GM18508 (cell line): ENCODE results near the gene SAMD4A.
"Not testable (repeated sequence)": the region's sequence is repeated elsewhere in the genome, so short reads cannot be mapped to it uniquely, and the experiment has no call there.

Source experiments
- ATAC-seq: cut with Tn5 transposase; IDR thresholded peaks from one replicate; pipeline ENCODE4 v1.9.1; 2021; ENCODE audit warnings: moderate number of reproducible peaks; ENCODE audit not compliant: insufficient read depth, unreplicated experiment

SAMD4A gene

DNA sequence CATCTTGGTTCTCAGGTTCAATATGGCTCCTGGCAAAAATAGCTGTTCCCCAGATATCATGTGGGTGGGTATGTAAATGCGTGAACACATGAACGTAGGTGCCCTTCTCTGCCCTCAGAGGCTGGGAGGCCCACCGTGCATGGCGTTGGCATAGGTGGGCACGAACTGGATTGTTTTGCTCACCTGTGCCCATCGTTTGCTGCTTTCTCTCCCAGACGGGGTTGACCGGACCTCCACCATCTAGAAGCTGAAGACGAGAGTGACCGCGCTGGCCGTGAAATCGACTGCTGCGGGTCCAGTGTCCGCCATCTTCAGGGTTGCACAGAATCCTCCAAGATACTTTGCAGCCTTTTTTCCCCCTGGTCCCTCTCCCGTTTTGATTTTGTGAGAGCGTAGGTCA, 221.8 kb downstream of the SAMD4A start:
- no peak for ATAC-seq

DNA sequence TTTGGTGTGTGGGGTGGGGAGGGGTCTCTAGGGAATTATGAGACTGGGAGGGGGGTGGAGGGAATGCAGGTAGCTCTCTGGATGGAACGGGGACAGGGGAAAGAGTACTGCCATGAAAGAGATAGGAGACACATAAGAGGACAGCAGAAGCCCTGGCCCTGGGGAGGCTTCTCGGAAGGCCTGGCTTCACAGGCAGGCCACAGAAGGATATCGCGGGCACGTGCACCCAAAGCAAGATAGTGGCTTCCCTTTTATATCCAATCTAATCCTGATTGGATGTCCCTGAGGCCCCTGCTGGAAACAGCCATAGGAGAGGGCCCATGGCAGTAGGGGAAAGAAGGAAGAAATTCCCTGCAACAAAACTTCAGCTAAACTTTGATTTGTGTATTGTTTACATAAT, 222.2 kb downstream of the SAMD4A start:
- ATAC-seq: no peak

DNA sequence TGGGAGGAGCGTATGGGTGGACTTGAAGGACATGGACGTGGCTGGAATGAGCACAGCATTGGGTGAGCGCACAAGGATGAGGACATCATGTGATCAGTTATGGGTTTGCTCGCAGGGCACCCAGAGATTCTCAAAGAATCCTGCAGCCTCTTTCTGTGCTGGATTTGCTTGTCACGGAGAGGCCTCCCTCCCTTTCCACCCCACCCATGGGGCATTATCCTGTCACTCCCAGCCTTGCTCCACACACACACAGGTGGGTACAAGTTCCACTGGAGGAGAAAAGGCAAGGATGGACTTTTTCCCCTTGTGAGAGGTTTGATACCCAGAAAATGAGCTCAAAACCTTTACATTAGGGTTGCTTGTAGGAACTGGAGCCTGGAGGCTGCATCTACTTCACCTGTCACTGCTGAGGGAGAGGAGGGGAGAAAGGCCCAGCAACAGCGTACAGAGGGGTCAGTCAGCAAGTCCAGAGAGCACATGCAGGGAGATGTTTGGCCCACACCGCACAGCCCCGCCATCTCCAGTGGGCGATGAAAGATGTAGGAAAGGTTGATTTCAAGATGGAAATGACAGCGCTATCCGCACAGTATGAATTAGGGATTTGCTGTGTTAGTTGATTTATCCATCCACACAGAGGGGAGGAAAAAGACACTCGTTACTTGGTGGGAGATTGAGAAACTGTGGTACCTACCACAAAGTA, 223.0 kb downstream of the SAMD4A start:
- no peak for ATAC-seq

DNA sequence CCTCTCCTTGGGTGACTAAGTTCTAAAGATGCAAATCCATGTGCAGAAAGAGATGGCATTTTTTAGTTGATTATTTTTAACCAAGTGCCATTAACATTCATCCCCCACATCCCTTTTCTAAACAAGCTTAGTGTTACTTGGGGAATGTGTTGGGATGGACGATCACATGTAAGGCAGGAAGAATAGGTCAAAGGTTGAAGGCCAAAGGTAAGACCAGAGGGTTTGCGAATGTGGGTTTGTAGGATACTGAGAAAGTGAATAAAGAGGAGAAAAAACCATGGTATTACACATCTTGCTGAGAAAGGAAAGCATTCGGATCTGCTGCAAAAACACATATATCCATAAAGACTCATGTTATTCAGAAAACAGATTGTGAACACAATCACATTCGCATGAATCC, 224.1 kb downstream of the SAMD4A start:
- no peak for ATAC-seq

DNA sequence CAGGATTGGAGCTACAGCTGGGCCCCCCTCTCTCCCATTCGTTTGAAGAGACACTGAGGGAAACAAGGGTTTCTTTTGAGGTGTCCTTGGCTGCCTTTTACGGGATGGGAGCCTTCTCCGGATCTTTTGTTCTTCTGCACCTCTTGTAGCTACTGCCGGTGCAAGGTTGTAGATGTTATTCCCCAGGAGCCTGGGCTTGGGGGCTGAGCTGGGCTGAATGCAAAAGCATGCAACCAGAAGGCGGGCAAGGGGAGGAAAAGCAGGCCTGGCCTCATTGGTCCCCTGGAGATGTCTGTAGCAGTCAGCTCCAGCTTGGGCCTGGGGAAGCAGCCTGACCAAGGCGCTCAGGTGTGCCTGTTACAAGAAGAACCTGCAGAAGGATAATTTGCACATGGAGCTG, 225.4 kb downstream of the SAMD4A start:
- no peak for ATAC-seq

DNA sequence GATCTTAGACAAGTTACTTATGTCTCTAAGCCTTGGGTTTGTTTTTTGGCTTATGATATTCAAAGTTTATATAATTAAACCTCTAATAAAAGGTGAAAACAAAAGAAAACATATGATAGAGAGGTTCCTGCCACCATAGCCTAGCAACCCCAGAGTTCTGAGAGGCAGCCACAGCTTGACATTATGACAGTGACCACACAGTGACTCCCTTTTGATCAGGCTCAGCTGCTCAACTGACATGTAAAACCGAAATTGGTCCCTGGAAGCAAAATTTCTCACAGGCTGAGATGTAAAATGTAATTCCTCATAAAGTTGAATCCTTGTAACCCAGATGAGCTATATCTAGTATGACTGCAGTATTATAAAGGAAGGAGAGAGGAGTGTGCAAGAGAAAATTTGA, 227.2 kb downstream of the SAMD4A start:
- no peak for ATAC-seq

DNA sequence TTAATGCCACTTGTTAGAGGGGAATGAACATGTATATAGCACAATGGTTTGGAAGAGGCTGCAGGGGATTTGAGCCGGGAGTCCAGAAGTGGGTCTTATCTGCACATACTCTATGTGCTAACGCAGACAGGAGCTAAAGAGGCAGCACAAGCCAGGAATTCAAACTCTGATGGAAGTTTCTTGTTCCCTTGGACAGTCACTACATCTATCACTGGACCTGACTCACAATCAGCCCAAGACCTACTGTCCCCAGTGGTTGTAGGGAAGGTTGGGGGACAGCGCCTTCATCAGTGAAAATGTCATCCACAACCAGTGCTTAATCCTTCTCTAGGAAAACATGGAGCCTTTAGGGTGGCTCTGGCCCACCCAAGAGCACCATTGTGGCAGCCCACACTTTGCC, 227.9 kb downstream of the SAMD4A start:
- no peak for ATAC-seq

DNA sequence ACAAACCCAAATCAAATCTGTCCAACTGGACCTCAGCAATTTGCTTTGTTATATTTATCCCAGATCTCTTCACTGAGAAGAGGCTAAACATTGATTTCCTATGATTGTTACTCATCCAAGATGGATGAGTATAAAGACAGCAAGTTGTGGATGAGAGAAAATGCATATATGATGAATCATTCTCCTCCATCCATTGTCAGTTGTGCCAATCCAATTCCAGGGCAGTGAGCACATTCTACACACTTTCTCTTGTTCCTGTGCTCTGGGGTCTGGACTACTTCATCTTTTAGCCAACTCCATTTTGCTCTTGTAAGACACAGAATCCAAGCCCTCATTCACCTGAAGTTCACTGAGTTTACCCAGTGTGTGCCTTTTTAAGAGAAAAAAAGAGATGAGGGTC, 230.0 kb downstream of the SAMD4A start:
- no peak for ATAC-seq

DNA sequence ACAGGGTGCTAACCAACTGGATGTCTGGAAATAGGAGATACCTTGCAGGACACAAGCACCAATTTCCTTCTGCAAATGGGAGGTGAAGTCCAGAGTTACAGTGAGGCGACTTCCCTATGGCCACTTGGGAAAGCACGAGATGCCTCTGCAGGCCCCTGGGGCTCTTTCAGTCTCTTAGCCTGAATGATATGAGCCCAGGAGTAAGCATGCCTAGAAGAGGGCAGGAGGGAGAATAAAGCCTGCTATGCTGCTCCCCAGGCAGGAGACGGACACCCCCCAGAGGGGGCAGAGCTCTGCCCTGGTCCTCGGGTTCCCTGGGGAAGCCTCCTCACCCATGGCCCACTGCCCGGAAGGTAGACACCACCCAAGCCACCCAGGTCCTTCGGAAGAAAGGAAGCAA, 230.6 kb downstream of the SAMD4A start:
- ATAC-seq: no peak

DNA sequence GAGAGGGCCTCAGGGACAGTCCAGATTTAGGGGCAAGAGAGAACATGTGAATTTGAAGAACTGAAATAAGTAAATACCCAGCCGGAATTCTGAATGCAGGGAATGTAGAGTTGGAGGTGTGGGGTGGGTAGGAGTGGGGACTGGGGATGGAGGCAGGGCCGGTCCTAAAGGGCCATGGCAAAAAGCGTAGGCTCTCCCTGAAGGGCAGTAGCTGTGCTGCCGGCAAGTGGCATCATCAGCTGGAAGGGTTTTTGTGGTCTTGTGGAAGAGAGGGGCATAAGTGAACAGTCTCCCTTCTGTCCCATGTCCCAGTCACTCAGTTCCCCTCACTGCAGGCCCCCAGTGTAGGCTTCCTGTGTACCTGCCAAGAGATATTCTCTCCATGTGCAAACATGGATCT, 231.1 kb downstream of the SAMD4A start:
- no peak for ATAC-seq

DNA sequence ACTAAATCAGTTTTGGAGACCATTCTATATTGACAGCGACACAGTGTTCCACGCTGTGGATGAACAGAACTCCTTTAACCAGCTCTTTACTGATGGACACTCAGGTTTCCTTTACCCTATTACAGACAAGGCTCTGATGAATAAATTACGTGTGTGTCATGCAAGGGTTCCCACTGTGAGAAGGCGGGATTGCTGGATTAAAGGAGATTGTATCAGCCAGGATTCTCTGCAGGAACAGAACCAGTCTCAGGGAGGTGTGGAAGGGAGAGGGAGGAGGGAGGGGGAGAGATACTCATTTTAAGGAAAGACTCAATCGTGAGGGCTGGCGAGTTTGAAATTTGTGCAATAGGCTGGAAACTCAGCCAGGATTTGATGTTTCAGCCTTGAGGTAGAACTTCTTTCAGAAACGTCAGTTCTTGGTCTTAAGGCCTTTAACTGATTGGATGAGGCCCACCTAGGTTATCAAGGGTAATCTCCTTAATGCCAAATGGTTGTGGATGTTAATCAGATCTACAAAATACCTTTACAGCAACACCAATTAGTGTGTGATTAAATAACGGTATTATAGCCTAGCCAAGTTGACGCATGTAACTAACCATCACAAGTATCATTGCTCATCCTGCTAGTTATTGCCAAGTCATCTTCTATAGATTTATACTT, 231.7 kb downstream of the SAMD4A start:
- no peak for ATAC-seq

DNA sequence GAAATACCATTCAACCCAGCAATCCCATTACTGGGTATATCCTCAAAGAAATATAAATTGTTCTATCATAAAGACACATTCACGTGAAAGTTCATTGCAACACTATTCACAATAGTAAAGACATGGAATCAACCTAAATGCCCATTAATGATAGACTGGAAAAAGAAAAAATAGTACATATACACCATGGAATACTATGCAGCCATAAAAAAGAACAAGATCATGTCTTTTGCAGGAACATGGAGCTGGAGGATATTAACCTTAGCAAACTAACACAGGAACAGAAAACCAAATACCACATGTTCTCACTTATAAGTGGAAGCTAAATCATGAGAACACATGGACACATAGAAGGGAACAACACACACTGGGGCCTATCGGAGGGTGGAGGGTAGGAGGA, 234.6 kb downstream of the SAMD4A start:
- not testable (repeated sequence) for ATAC-seq

DNA sequence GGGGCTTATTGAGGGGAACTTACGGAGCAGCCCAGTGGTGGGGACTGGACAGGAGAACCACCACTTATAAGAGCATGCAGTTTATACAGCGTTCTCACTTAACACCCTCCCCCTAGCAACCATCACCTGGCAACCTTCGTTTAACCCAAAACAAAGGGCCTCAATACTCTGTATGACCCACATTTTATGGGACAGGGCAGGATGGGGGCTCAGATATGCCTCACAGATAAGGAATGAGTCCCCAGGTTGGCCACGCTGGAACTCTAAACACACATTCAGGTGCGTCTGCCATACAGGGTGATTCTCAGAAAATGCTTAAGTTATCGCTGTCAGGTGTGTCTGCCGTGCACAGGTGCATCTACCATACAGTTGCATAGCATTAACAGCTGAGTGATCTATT, 236.5 kb downstream of the SAMD4A start:
- no peak for ATAC-seq

DNA sequence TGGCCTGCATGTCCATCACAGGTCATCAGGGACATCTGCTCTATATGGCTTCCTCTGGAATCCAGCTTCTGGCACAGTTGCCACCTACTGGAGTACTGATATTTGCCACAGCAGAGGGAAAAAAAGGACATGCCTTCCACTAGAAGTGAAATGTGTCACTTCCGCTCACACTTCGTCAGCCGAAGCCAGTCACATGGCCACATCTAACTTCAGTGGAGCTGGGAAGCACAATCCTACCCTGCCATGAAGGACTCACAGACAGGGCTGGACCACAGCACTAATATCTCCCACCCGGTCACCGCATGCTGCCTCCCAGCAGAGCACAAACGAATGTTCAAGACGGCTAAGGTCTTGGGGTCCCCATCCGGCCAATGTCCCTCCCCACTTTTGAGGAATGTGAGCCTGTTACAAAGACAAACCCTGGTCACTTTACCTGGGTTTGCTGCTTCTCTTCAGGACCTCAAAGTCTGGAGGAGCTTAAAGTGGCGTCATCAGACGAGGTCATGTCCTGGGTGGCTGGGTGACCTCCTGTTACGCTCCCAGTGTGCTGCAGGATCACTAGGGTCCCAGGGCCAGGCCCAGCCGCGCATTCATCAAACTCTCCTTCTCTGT, 237.1 kb downstream of the SAMD4A start:
- no peak for ATAC-seq

DNA sequence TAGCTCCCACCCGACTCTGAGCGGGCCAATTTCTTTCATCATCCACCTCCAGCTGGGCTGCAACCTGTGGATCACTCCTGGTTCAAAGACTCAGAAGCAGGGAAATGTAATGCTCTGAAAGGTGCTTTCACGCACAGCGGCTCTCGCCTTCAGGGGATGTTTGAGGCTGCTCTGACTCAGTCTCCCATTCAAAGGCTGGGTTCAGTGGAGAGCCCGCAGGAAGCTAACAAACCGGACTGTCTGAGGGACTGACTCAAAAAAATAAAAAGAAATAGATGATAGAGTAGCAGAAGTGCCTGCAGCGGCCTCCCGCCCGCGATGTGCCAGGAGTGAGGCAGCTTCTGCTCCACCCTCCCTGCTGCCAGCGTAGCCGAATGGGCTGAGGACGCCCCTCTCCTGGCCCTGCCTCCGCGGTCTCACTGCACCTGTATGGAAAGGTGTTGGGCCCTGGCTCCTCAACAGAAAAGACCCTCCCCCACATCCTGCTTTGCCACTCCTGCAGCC, 237.7 kb downstream of the SAMD4A start:
- no peak for ATAC-seq

DNA sequence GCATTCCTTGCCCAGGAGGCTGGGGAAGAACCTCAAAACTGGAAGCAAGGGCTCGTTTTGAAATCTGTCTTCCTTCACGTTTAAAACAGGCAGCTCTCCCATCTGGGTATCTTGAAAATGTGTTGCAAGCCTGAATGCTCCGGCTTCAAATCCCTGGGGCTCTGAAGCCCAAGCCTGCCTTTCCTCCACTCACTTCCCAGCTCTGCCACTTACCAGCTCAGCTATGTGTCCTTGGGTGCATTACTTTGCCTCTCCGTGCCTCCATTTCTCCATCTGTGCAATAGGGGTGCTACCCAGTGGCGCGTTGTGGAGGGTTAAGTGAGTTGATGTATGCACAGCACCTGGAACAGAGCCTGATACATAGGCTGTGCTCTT, 238.1 kb downstream of the SAMD4A start:
- no peak for ATAC-seq

DNA sequence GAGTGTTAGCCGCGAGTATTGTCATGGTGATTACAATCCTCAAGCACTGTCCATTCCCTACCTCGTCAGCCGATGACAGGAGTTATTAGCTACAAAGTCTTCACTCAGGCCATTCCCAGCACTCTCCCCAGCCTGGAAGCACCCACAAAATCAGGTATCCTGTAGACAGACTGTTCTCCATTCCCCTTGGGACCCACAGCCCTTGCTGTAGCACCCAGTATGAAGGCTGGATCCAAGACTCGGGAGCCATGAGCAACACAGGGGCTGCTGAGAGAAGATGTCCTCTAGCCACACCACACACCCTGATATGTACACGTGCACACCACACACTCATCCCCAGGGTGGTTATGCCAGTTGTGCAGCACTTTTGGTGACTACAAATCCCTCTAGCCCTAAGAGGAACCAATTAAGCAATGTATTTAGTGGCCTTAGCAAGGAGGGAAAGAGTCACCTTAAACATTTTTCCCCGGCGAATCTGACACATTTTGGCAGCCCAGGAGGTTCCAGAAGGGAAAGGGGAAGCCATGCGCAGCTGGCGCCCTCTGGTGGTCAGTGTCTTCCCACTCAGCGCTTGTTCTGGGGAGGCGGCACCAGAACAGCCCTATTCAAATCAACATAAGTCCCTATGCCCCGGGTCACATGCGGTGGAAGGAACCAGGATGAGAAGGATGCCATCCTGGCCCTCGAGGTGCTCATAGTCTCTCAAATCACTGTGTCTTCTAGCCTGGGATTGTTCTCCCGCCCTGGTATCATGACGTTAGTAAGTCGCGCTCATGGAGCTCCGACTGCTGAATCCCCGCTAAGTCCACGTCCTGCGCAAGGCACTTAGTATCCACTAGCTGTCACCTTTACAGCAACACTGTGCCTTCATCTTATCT, 238.8 kb downstream of the SAMD4A start:
- ATAC-seq: no peak

DNA sequence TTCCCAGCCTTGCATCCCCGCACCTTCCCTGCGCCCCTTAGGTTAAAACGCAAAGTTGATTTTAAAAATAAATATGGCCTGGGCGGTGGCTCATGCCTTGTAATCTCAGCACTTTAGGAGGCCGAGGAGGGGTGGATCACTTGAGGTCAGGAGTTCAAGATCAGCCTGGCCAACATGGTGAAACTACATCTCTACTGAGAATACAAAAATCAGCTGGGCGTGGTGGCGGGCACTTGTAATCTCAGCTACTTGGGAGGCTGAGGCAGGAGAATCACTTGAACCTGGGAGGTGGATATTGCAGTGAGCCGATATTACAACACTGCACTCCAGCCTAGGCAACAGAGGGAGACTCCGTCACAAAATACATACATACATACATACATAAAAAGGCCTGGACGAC, 239.7 kb downstream of the SAMD4A start:
- ATAC-seq: no peak

DNA sequence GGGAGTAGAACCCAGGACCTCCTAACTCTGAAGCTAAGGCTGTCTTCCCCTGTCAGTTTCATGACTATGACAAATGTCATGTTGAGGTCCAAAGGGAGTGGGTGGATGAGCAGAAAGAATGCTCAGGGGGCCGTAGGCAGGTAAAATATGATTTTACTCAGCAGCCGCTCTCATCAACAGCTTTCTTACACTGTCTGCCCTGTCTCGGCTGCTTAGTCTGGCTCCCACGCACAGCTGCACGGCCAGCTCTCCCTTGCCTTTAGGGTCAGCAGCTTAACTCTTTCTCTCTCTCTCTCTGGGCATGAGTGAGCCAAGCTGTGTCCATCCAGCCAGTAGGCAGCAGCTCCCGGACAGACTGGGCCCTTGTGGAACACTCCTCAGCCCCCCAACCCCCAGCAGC, 240.5 kb downstream of the SAMD4A start:
- no peak for ATAC-seq

DNA sequence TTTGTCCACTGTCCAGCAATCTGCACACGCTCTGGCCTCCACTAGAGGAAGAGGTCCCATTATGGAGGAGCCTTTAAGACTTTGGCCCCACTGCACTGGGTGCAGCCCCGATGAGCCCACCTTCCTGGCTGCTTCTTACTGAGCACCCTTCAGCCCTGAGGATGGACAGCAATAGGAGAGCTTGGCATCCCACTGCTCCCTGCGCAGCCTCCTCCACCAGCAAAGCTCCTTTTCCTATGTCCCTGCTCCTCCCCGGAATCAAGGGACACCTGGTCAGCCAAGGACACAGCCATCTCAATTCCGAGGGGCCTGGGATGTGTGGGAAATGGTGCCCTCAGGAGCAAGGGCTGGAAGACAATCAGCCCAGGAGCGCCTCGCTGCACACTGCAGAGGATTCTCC, 241.0 kb downstream of the SAMD4A start:
- ATAC-seq: no peak
